Suppressor macrophage (primary cell): Measurements from ENCODE around the gene ARHGEF40.
"Not testable (repeated sequence)": the region's sequence is repeated elsewhere in the genome, so short reads cannot be mapped to it uniquely, and the experiment has no call there.

Experiments used
- DNase-seq, 4 experiments: peaks; one replicate each; pipeline ENCODE4 v3.0.0-alpha.2; 2020 to 2022

The ARHGEF40 gene

GRCh38 chr14:21039585-21040369 is 30.3 kb upstream of the ARHGEF40 start:
- peak; percentile 56 to 81 (median 76) for DNase-seq

GRCh38 chr14:21040370-21040925 is 29.7 kb upstream of the ARHGEF40 start:
- no peak for DNase-seq

- DNase-seq, result not testable (repeated sequence)
Measured at GRCh38 chr14:21040941-21041340, 29.2 kb upstream of the ARHGEF40 start.

- peak; percentile 27 to 62 (median 60) for DNase-seq
Measured at GRCh38 chr14:21041676-21042433, 28.2 kb upstream of the ARHGEF40 start, which contains the start of gene RNASE7. RNASE7 (plus strand) TSS chr14:21042362; CDS start chr14:21042993, 631 bp downstream.

GRCh38 chr14:21042918-21043317 is 27.2 kb upstream of the ARHGEF40 start:
- DNase-seq, result peak; percentile 13 to 59 (median 51)

GRCh38 chr14:21043387-21043973 is 26.6 kb upstream of the ARHGEF40 start:
- DNase-seq, result no peak

GRCh38 chr14:21043974-21044618 is 26.0 kb upstream of the ARHGEF40 start:
- no peak for DNase-seq

GRCh38 chr14:21047378-21047781 is 22.7 kb upstream of the ARHGEF40 start:
- DNase-seq, result no peak

GRCh38 chr14:21048638-21049037 is 21.5 kb upstream of the ARHGEF40 start:
- no peak for DNase-seq

GRCh38 chr14:21049271-21049673 is 20.8 kb upstream of the ARHGEF40 start:
- DNase-seq, result no peak

- peak in 1 of 4 experiments; percentile 57 for DNase-seq
Measured at GRCh38 chr14:21050597-21050996, 19.5 kb upstream of the ARHGEF40 start.

- no peak for DNase-seq
Measured at GRCh38 chr14:21053184-21054122, 16.7 kb upstream of the ARHGEF40 start.

- no peak for DNase-seq
Measured at GRCh38 chr14:21054123-21054767, 15.9 kb upstream of the ARHGEF40 start.

GRCh38 chr14:21054768-21055145 is 15.3 kb upstream of the ARHGEF40 start:
- DNase-seq, result no peak

GRCh38 chr14:21055432-21056117 is 14.5 kb upstream of the ARHGEF40 start:
- DNase-seq, result no peak

- DNase-seq, result no peak
Measured at GRCh38 chr14:21056520-21057163, 13.5 kb upstream of the ARHGEF40 start.

GRCh38 chr14:21057803-21058675 is 12.1 kb upstream of the ARHGEF40 start, which contains the start of gene RNASE8:
RNASE8 (plus strand) TSS chr14:21057822; CDS start chr14:21057893, 71 bp downstream.
- DNase-seq, result peak; percentile 35 to 77 (median 62)

GRCh38 chr14:21058903-21059302 is 11.2 kb upstream of the ARHGEF40 start:
- no peak for DNase-seq
